ENCODE data around the gene TMEM63C.

GRCh38 chr14:77258566-77258965 lies 77.0 kb downstream of the TMEM63C start:
- no peak for TF ChIP-seq RAD21 (IDR thresholded peaks at IDR 0.05; ENCODE audit: low read depth)
- TF ChIP-seq TEAD4 (IDR thresholded peaks at IDR 0.05), result no peak
- no peak for TF ChIP-seq TAF1 (IDR thresholded peaks at IDR 0.05; ENCODE audit: low read depth)
- no peak for TF ChIP-seq EGR1 (IDR thresholded peaks at IDR 0.05)
- no peak for TF ChIP-seq CEBPB (IDR thresholded peaks at IDR 0.05)
- TF ChIP-seq ZBTB7A (IDR thresholded peaks at IDR 0.05; ENCODE audit: low read depth), result no peak
- TF ChIP-seq CREB1 (IDR thresholded peaks at IDR 0.05; ENCODE audit: low read depth), result no peak
- no peak for TF ChIP-seq FOXM1 (IDR thresholded peaks at IDR 0.05; ENCODE audit: borderline replicate concordance, low read depth)
